HCT116 (cell line): ENCODE data around the gene LRBA. TPM values are rescaled to one million over a fixed set of nuclear protein-coding genes. Genes with fewer than 3 reads are reported as not detected.

Source experiments
- ATAC-seq: fragments of 200-7000 bp; cut with Tn5 transposase; 2 replicates; pipeline ENCODE4 v1.9.1; 2020; ENCODE audit warnings: mild to moderate bottlenecking, moderate library complexity
- BruUV-seq: library from RNA; stranded (reverse); fragments of 400-500 nt; replicated peaks from 2 replicates; lab custom pipeline; 2021; lab: Mats Ljungman, UMichigan
- CTCF ChIA-PET: fragments of 300-600 bp; sonication (Branson Sonifier 250); formaldehyde crosslinking; loops from one replicate; lab custom pipeline; 2021; ENCODE audit warnings: antibody characterized with exemption; lab: Charles Lee
- POLR2A ChIA-PET: fragments of 300-600, 350-600 bp; sonication (Branson Sonifier 250); formaldehyde crosslinking; loops from one replicate; lab custom pipeline; 2021; ENCODE audit warnings: antibody characterized with exemption; lab: Charles Lee
- RAD21 ChIA-PET, 2 experiments: fragments of 300-600 bp; sonication (Branson Sonifier 250); formaldehyde crosslinking; loops; one replicate each; lab custom pipeline; 2023; ENCODE audit warnings: low total read pairs in 2 of 2; ENCODE audit not compliant: uncharacterized antibody in 2 of 2, unreplicated experiment in 2 of 2, low non-redundant PET in 1 of 2; lab: Charles Lee
- DNase-seq: peaks from one replicate; pipeline ENCODE4 v3.0.0-alpha.2; 2010; ENCODE audit warnings: low read depth, low spot score
- H2AFZ ChIP-seq: fragments of 200-600 bp; shearing (Covaris generic), sonication (generic); 2 replicates; pipeline ENCODE4 v1.6.1; 2017; ENCODE audit warnings: low read depth, mixed run types, mixed read lengths, antibody characterized with exemption, low read length; ENCODE audit not compliant: poor library complexity, severe bottlenecking
- H3K27ac ChIP-seq: 2 replicates; pipeline ENCODE4 v1.5.1; 2012; ENCODE audit warnings: low read depth, low read length
- H3K27me3 ChIP-seq: fragments of 200-600 bp; sonication (generic); 2 replicates; pipeline ENCODE4 v1.6.1; 2016; ENCODE audit warnings: mixed run types, low read length, mixed read lengths; ENCODE audit not compliant: insufficient read depth
- H3K36me3 ChIP-seq, 2 experiments: fragments of 200-500 bp in 1 of 2; fragments of 200-600 bp in 1 of 2; sonication (Bioruptor generic) in 1 of 2; sonication (generic) in 1 of 2; 2 replicates each; pipeline versions ENCODE4 v1.5.1 to v1.6.1; 2014 to 2016; ENCODE audit warnings: low read length in 2 of 2, inconsistent platforms in 1 of 2, mixed read lengths in 1 of 2, mixed run types in 1 of 2; ENCODE audit not compliant: insufficient read depth in 2 of 2, control insufficient read depth in 1 of 2
- H3K4me1 ChIP-seq, 2 experiments: fragments of 200-600 bp in 1 of 2; sonication (generic) in 1 of 2; 2 replicates each; pipeline versions ENCODE4 v1.5.1 to v1.6.1; 2012 to 2017; ENCODE audit warnings: low read length in 2 of 2, inconsistent platforms in 1 of 2, mild to moderate bottlenecking in 1 of 2, mixed read lengths in 1 of 2, mixed run types in 1 of 2, moderate library complexity in 1 of 2; ENCODE audit not compliant: insufficient read depth in 2 of 2, control insufficient read depth in 1 of 2
- H3K4me2 ChIP-seq: fragments of 200-600 bp; sonication (generic); 2 replicates; pipeline ENCODE4 v1.6.1; 2017; ENCODE audit warnings: mixed run types, low read length, mixed read lengths
- H3K4me3 ChIP-seq, 2 experiments: fragments of 200-600 bp in 1 of 2; sonication (generic) in 1 of 2; replicated peaks in 1 of 2; 2 replicates each; pipeline ENCODE4 v1.5.1; 2011 to 2016; ENCODE audit warnings: low read length in 2 of 2, control low read depth in 1 of 2, low read depth in 1 of 2, mild to moderate bottlenecking in 1 of 2, mixed read lengths in 1 of 2, mixed run types in 1 of 2
- H3K79me2 ChIP-seq: fragments of 200-600 bp; sonication (generic); 2 replicates; pipeline ENCODE4 v1.6.1; 2017; ENCODE audit warnings: mild to moderate bottlenecking, mixed run types, low read length, moderate library complexity, mixed read lengths; ENCODE audit not compliant: insufficient read depth
- H3K9ac ChIP-seq: fragments of 200-600 bp; sonication (generic); 2 replicates; pipeline ENCODE4 v1.6.1; 2016; ENCODE audit warnings: low read length, mixed read lengths
- H3K9me2 ChIP-seq: fragments of 200-600 bp; sonication (generic), shearing (Covaris generic); 2 replicates; pipeline ENCODE4 v1.6.1; 2017; ENCODE audit warnings: mixed run types, mild to moderate bottlenecking, moderate library complexity; ENCODE audit not compliant: insufficient read depth
- H3K9me3 ChIP-seq, 2 experiments: fragments of 200-500 bp in 1 of 2; fragments of 200-600 bp in 1 of 2; sonication (Bioruptor generic) in 1 of 2; sonication (generic) in 1 of 2; 2 replicates each; pipeline ENCODE4 v1.6.1; 2014 to 2017; ENCODE audit warnings: low read length in 2 of 2, mixed read lengths in 2 of 2, inconsistent platforms in 1 of 2, low read depth in 1 of 2, mild to moderate bottlenecking in 1 of 2, mixed run types in 1 of 2, moderate library complexity in 1 of 2; ENCODE audit not compliant: control insufficient read depth in 1 of 2, insufficient read depth in 1 of 2
- H4K20me1 ChIP-seq: fragments of 200-600 bp; sonication (generic), shearing (Covaris generic); 2 replicates; pipeline ENCODE4 v1.6.1; 2017; ENCODE audit warnings: mixed run types, mild to moderate bottlenecking, moderate library complexity; ENCODE audit not compliant: insufficient read depth
- CEBPB ChIP-seq: IDR thresholded peaks from 2 replicates; pipeline ENCODE4 v1.6.1; 2012; ENCODE audit warnings: low read depth
- EZH2 ChIP-seq: fragments of 200-600 bp; sonication (generic); IDR thresholded peaks from 2 replicates; pipeline ENCODE4 v1.6.1; 2017; ENCODE audit warnings: antibody characterized with exemption, mixed run types
- MAX ChIP-seq: IDR thresholded peaks from 2 replicates; pipeline ENCODE4 v1.6.1; 2012
- RAD21 ChIP-seq: IDR thresholded peaks from 2 replicates; pipeline ENCODE4 v1.6.1; 2012; ENCODE audit warnings: low read depth, mild to moderate bottlenecking
- SRF ChIP-seq: IDR thresholded peaks from 2 replicates; pipeline ENCODE4 v1.6.1; 2012; ENCODE audit warnings: low read depth
- TCF7L2 ChIP-seq: IDR thresholded peaks from 2 replicates; pipeline ENCODE4 v1.7.0; 2011; ENCODE audit warnings: borderline replicate concordance, inconsistent platforms; ENCODE audit not compliant: insufficient read depth, insufficient read length; ENCODE audit errors: extremely low read depth
- ZFX ChIP-seq: fragments of 450-650 bp; IDR thresholded peaks from 2 replicates; pipeline ENCODE4 v1.6.1; 2017
- intact Hi-C: fragments of 100-400 bp; cut with micrococcal nuclease; formaldehyde crosslinking; loops from 2 replicates; pipeline ENCODE4 v1.10.0; 2022
- total RNA-seq: library from RNA; stranded (reverse); gene quantifications from one replicate; pipeline ENCODE4 v1.2.1, GENCODE V29; 2021; ENCODE audit not compliant: unreplicated experiment
- TF ChIP-seq, protein P1 (sequence below), 3 experiments: fragments of 200-600 bp in 1 of 3; sonication (generic) in 1 of 3; IDR thresholded peaks in 2 of 3; conservative IDR thresholded peaks in 1 of 3; 2 replicates each; pipeline ENCODE4 v1.5.1; 2012 to 2017; ENCODE audit warnings: low read depth in 2 of 3, low read length in 2 of 3, antibody characterized with exemption in 1 of 3, borderline replicate concordance in 1 of 3, control low read depth in 1 of 3, mild to moderate bottlenecking in 1 of 3, mixed read lengths in 1 of 3, mixed run types in 1 of 3, moderate library complexity in 1 of 3; ENCODE audit not compliant: insufficient read depth in 1 of 3

The LRBA gene
- total RNA-seq, 1 experiment from 2014 or later: 79.8 TPM

DNA sequence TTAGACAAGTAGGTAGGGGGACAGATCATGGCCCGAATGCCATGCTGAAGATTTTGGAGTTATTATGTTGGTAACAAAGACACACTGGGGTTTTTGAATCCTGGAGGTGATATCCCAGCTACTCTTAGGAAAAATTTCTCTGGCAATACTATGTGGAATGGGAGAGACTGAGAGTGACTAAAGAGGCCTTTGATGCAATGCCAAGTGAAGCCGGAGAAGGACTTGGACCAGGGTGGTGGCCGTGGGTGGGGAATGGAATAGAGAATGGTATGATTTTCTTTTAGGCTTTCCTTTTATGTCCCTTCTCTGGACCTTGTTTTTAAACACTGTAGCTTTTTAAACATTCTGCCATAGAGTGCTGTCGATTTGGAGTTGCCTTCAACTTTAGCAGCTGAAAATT, 795.2 kb downstream of the LRBA start:
- TF ChIP-seq CEBPB: no peak
- TF ChIP-seq RAD21: no peak
- TF ChIP-seq ZFX: no peak
- no peak for TF ChIP-seq EZH2
- TF ChIP-seq, all 23 proteins: peak for 0
- Histone ChIP-seq H3K9me3 (no peaks in the 10 kb centered on the region), H3K4me3 (no peak overlapping the region), H3K36me3 (no peaks in the 10 kb centered on the region), H3K27ac (no peak overlapping the region), H3K27me3 (no peaks in the 10 kb centered on the region), H2AFZ (no peak overlapping the region), H3K9ac (no peak overlapping the region), H3K4me1 (peaks cover 0 to 13% of the 10 kb centered on the region in 2 experiments; a peak in 1 of 4 replicates), H3K79me2 (no peaks in the 10 kb centered on the region), H4K20me1 (no peaks in the 10 kb centered on the region), H3K4me2 (peak overlapping the region; percentile 13; the same call in 1 of the 2 replicates), H3K9me2 (no peaks in the 10 kb centered on the region)
- CTCF ChIA-PET: interaction anchor here (0.9 to 1.2 kb wide), 2 partner anchors 10 to 23 kb away, joined by 3 to 7 read pairs; no protein-coding TSS in a partner anchor
- intact Hi-C loops: no loop called here
- no TSS peak for BruUV-seq
- DNase-seq: no peak
- ATAC-seq: no peak
- RAD21 ChIA-PET: no interaction called here
- POLR2A ChIA-PET: no interaction called here

- no peak overlapping the region for H3K9ac ChIP-seq
- intact Hi-C loops: no loop called here
- H3K9me3 ChIP-seq: no peaks in the 10 kb centered on the region
- no peak overlapping the region for H3K27ac ChIP-seq
- H3K9me2 ChIP-seq: no peaks in the 10 kb centered on the region
- ChIA-PET POLR2A (no interaction called here), CTCF (interaction anchor here (2.0 kb wide), 1 partner anchor 9 kb away, joined by 9 read pairs; no protein-coding TSS in a partner anchor), RAD21 (no interaction called here)
- H3K4me2 ChIP-seq: no peak overlapping the region
- peaks cover 0 to 13% of the 10 kb centered on the region in 2 experiments; a peak in 1 of 4 replicates for H3K4me1 ChIP-seq
- no peaks in the 10 kb centered on the region for H4K20me1 ChIP-seq
- no peak overlapping the region for H2AFZ ChIP-seq
- DNase-seq (no peak), ATAC-seq (no peak)
- TF ChIP-seq, protein P1, sequence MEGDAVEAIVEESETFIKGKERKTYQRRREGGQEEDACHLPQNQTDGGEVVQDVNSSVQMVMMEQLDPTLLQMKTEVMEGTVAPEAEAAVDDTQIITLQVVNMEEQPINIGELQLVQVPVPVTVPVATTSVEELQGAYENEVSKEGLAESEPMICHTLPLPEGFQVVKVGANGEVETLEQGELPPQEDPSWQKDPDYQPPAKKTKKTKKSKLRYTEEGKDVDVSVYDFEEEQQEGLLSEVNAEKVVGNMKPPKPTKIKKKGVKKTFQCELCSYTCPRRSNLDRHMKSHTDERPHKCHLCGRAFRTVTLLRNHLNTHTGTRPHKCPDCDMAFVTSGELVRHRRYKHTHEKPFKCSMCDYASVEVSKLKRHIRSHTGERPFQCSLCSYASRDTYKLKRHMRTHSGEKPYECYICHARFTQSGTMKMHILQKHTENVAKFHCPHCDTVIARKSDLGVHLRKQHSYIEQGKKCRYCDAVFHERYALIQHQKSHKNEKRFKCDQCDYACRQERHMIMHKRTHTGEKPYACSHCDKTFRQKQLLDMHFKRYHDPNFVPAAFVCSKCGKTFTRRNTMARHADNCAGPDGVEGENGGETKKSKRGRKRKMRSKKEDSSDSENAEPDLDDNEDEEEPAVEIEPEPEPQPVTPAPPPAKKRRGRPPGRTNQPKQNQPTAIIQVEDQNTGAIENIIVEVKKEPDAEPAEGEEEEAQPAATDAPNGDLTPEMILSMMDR (IDR thresholded peaks at IDR 0.05 in 2 of 3, conservative IDR thresholded peaks at IDR 0.05 in 1 of 3; ENCODE audit: borderline replicate concordance in 1 of 3, insufficient read depth in 1 of 3, low read depth in 2 of 3, low read length in 2 of 3): no peak
- TF ChIP-seq CEBPB: no peak
- TF ChIP-seq EZH2: no peak
- no peak for TF ChIP-seq SRF
- TF ChIP-seq TCF7L2: no peak
- no peak for TF ChIP-seq MAX
- no peaks in the 10 kb centered on the region for H3K36me3 ChIP-seq
- no peaks in the 10 kb centered on the region for H3K27me3 ChIP-seq
- no peak overlapping the region for H3K4me3 ChIP-seq
- BruUV-seq: no TSS peak
- H3K79me2 ChIP-seq: no peaks in the 10 kb centered on the region
Observed at GRCh38 chr4:150218447-150218846, 796.6 kb downstream of the LRBA start.
